Mesodermal cell (in vitro differentiated cells): ENCODE results near the gene DERA. TPM values are rescaled to one million over a fixed set of nuclear protein-coding genes. Genes with fewer than 3 reads are reported as not detected.
"Not testable (repeated sequence)": the region's sequence is repeated elsewhere in the genome, so short reads cannot be mapped to it uniquely, and the experiment has no call there.

Experiments
- H3K27ac ChIP-seq: 2 replicates; pipeline ENCODE4 v1.7.0; 2013; ENCODE audit warnings: mild to moderate bottlenecking, low read depth, low read length, moderate library complexity; ENCODE audit not compliant: severe bottlenecking
- H3K36me3 ChIP-seq: 2 replicates; pipeline ENCODE4 v1.7.1; 2013; ENCODE audit warnings: mild to moderate bottlenecking, low read length, moderate library complexity; ENCODE audit not compliant: control insufficient read depth, insufficient read depth
- H3K4me1 ChIP-seq: one replicate; pipeline ENCODE4 v1.7.1; 2013; ENCODE audit warnings: mild to moderate bottlenecking, low read length; ENCODE audit not compliant: insufficient read depth, control insufficient read depth, poor library complexity, severe bottlenecking
- H3K4me3 ChIP-seq: 2 replicates; pipeline ENCODE4 v1.7.0; 2013; ENCODE audit warnings: low read length, control low read depth, mild to moderate bottlenecking; ENCODE audit not compliant: insufficient read depth, poor library complexity, severe bottlenecking; ENCODE audit errors: extremely low read depth
- H3K9me3 ChIP-seq: 2 replicates; pipeline ENCODE4 v1.7.1; 2013; ENCODE audit warnings: mild to moderate bottlenecking, low read length, moderate library complexity; ENCODE audit not compliant: control insufficient read depth
- WGBS, 2 experiments: methylation state at CpG; one replicate each; pipeline ENCODE4 v1.1.5; 2013; ENCODE audit warnings: missing lambda C conversion rate in 2 of 2; ENCODE audit not compliant: insufficient coverage in 2 of 2; 5-methylcytosine and 5-hydroxymethylcytosine counted together
- polyA plus RNA-seq, 2 experiments: library from polyadenylated mRNA; stranded (reverse); fragments of 50-300 nt; gene quantifications; one replicate each; pipeline ENCODE4 v1.2.3, GENCODE V29; 2013

Gene DERA
- polyA plus RNA-seq (2013, experiment 1 of 2) = 59.1 TPM
- 54.6 TPM for polyA plus RNA-seq (2013, experiment 2 of 2)

DNA sequence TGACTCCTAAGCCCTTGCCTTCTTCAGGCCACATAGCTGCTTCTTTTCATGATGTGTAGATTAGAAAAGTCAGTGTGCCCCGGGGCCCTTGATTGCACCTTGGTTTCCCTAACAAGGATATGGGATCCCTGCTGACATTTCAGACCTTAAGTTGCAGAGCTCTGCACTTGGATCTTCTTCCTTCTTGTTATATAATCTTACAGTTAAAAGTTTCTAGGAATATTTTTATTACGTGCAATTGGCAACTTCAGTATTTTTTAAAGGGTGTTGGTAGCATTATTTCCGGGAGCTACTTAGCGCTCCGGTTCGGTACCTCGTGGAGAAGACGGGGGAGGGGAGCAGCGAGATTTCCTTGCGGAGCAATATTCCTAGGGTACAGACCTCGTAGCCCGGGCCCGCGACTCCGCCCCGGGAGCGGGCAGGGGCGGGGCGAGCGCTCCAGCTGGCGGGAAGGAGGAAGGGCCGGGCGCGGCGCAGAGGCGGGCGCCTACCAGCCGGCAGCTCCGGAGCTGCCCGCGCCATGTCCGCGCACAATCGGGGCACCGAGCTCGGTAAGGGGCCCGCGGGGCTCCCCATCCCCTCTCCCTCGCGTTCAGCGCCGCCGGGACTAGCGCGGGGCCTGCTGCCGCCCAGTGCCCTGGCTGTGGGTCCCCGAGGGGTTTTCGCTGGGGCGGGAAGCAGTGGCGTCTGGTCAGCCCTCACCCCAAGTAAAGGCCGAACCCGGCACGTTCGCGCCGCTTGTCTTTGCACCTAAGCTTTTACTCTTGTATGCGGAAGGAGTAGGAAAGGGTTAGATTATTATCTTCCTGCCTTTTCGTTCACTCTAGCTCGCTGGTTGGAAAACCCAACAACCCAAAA lies at the start of gene DERA:
DERA (plus strand) TSS at position 469 of the 858 bp plus-strand sequence; CDS start at position 521, 52 bp downstream.
- Histone ChIP-seq H3K4me3 (peak within 1 kb of the TSS; percentile 68), H3K9me3 (no peaks in the 10 kb centered on the region), H3K36me3 (peaks cover 7% of the 10 kb centered on the region), H3K4me1 (peaks cover 19% of the 10 kb centered on the region), H3K27ac (peak within 1 kb of the TSS; percentile 88)
- WGBS, 2 experiments = 0% methylated on average over 35 to 36 of the region's 59 CpGs

GRCh38 chr12:15861404-15861803 lies 49.7 kb upstream of the DERA start:
- H3K4me1 ChIP-seq = no peaks in the 10 kb centered on the region
- WGBS, 2 experiments = 86 to 89% methylated on average over 1 of the region's 1 CpG
- H3K27ac ChIP-seq = no peak overlapping the region
- no peaks in the 10 kb centered on the region for H3K9me3 ChIP-seq
- no peaks in the 10 kb centered on the region for H3K36me3 ChIP-seq
- H3K4me3 ChIP-seq = no peak overlapping the region

DNA sequence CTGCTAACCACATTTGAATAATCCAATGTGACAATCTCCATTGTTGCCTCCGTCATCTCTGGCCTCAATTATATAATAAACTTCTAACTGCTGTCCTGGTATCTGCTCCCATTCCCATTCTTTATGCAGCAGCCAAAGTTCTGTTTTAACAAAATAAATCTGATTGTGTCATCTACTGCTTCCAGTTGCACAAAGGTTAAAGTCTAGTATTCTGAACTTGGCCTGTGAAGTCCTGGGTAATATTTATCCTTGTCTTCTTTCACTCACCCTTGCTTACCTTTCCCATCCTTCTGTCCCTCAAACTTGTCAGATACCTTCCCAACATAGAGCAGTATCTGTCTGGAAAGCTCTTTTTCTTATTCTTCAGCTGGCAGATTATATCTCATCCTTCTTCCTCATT lies 48.3 kb upstream of the DERA start:
- WGBS, 2 experiments = 100% methylated on average over 1 of the region's 1 CpG
- no peaks in the 10 kb centered on the region for H3K4me1 ChIP-seq
- H3K9me3 ChIP-seq = no peaks in the 10 kb centered on the region
- H3K4me3 ChIP-seq = no peak overlapping the region
- H3K27ac ChIP-seq = no peak overlapping the region
- H3K36me3 ChIP-seq = no peaks in the 10 kb centered on the region

GRCh38 chr12:15863372-15863771 lies 47.8 kb upstream of the DERA start:
- no peaks in the 10 kb centered on the region for H3K9me3 ChIP-seq
- H3K27ac ChIP-seq = no peak overlapping the region
- WGBS, 2 experiments = 60 to 74% methylated on average over 8 to 9 of the region's 9 CpGs
- no peaks in the 10 kb centered on the region for H3K4me1 ChIP-seq
- no peak overlapping the region for H3K4me3 ChIP-seq
- H3K36me3 ChIP-seq = no peaks in the 10 kb centered on the region

DNA sequence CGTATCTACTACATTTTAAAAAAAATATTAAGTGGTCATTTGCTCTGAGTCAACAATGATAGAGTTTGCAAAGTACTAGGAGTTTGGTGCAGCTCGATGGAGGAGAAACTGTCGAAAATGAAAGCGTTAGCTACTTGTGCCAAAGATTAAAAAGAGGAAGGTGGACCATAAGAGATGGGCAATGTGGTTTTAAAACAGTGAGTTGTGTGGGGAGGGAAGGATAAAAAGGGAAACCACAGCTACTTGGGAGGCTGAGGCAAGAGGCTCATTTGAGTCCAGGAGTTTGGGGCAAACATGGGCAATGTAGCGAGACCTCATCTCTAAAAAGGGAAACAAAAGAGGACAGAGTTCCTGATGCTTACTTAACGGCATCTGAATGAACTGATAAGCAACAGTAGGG lies 47.1 kb upstream of the DERA start:
- H3K9me3 ChIP-seq = no peaks in the 10 kb centered on the region
- WGBS, 2 experiments = 90 to 93% methylated on average over 4 of the region's 6 CpGs
- H3K27ac ChIP-seq = no peak overlapping the region
- no peaks in the 10 kb centered on the region for H3K4me1 ChIP-seq
- H3K4me3 ChIP-seq = no peak overlapping the region
- no peaks in the 10 kb centered on the region for H3K36me3 ChIP-seq

- no peaks in the 10 kb centered on the region for H3K9me3 ChIP-seq
- H3K4me1 ChIP-seq = no peaks in the 10 kb centered on the region
- WGBS, 2 experiments = 88% methylated on average over 2 of the region's 3 CpGs; no CpG with 5 or more reads in 1 of the 2 experiments
- H3K27ac ChIP-seq = no peak overlapping the region
- no peak overlapping the region for H3K4me3 ChIP-seq
- H3K36me3 ChIP-seq = no peaks in the 10 kb centered on the region
These were observed 42.9 kb upstream of the DERA start for GRCh38 chr12:15868186-15868585.

- Histone ChIP-seq H3K4me1 (no peaks in the 10 kb centered on the region), H3K4me3 (no peak overlapping the region), H3K27ac (no peak overlapping the region), H3K9me3 (no peaks in the 10 kb centered on the region), H3K36me3 (no peaks in the 10 kb centered on the region)
- 100% methylated on average over 1 of the region's 4 CpGs for WGBS, 2 experiments
These were observed 37.6 kb upstream of the DERA start for GRCh38 chr12:15873556-15873955.

GRCh38 chr12:15874556-15875145 lies 36.5 kb upstream of the DERA start:
- H3K4me3 ChIP-seq, H3K36me3 ChIP-seq, H3K27ac ChIP-seq, H3K9me3 ChIP-seq, H3K4me1 ChIP-seq: not testable (repeated sequence)
- 97% methylated on average over 17 to 18 of the region's 20 CpGs for WGBS, 2 experiments

GRCh38 chr12:15875863-15876262 lies 35.3 kb upstream of the DERA start:
- Histone ChIP-seq H3K4me1 (no peaks in the 10 kb centered on the region), H3K27ac (no peak overlapping the region), H3K4me3 (no peak overlapping the region), H3K9me3 (no peaks in the 10 kb centered on the region), H3K36me3 (no peaks in the 10 kb centered on the region)
- WGBS, 2 experiments = 100% methylated on average over 1 of the region's 1 CpG; no CpG with 5 or more reads in 1 of the 2 experiments

DNA sequence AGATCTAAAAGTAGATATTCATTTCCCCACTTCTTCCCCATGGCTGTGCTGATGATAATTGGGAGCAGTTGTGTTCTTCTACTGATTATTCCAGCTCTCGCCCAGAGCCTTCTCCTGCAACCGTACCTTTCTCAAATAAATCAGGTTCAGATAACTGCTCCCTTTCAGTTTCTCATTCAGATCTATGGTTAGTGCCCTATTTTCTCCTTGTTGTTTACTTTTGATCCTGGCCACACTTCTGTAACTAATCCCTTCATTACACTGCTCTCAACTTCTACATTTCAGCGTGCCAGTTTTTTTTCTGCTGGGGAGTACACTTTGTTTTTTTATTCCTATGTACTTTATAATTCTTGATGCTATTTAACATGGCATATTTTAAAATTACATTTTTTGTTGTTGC lies 31.7 kb upstream of the DERA start:
- Histone ChIP-seq H3K4me3 (no peak overlapping the region), H3K27ac (no peak overlapping the region), H3K36me3 (peaks cover 7% of the 10 kb centered on the region), H3K9me3 (no peaks in the 10 kb centered on the region), H3K4me1 (peaks cover 3% of the 10 kb centered on the region)
- 86% methylated on average over 2 of the region's 3 CpGs; no CpG with 5 or more reads in 1 of the 2 experiments for WGBS, 2 experiments

DNA sequence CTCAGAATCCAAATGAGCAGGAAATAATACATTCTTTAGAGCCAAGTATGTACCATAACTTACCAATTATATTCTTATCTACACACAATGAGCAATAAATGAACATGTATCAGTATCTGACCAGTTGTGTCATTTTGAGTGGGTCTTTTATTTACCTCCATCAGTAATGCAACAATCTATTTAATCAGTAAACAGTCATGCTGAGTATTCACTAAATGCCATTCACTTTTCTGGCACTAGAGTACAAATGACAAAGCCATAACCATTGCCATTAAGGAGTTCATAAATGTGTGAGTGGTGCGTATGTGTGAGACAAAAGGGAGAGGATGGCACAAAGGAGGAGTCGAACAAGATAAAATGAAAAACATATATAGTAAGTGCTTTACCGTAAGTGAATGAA lies 30.4 kb upstream of the DERA start:
- no peak overlapping the region for H3K4me3 ChIP-seq
- peaks cover 19% of the 10 kb centered on the region for H3K36me3 ChIP-seq
- H3K9me3 ChIP-seq = no peaks in the 10 kb centered on the region
- WGBS, 2 experiments = 94 to 100% methylated on average over 3 of the region's 3 CpGs
- H3K27ac ChIP-seq = no peak overlapping the region
- H3K4me1 ChIP-seq = peaks cover 8% of the 10 kb centered on the region
